GM18868 (cell line): Measurements from ENCODE around the gene PRRT2.

Source experiments
- ATAC-seq: cut with Tn5 transposase; IDR thresholded peaks from one replicate; pipeline ENCODE4 v1.9.1; 2021; ENCODE audit warnings: mild to moderate bottlenecking, moderate library complexity; ENCODE audit not compliant: unreplicated experiment

The PRRT2 gene

DNA sequence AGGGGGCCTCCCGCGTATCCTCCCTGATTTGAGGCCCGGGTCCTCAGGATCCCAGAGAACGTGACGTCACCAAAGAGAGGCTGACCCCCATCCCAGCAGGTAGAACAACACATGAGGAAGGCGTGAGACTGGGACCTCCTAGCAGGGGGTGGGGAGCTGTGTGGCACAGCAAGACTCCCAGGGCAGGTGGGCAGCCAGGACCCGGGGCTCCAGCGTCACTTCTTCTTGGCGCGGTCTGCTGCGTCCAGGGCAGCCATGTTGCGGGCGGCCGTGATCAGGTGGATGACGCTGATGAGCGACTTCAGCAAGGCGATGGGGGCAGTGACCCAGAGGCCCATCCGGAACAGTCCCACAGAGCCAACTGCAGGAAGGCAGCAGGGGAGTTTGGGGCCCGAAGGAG, 47.0 kb downstream of the PRRT2 start:
- ATAC-seq: no peak

DNA sequence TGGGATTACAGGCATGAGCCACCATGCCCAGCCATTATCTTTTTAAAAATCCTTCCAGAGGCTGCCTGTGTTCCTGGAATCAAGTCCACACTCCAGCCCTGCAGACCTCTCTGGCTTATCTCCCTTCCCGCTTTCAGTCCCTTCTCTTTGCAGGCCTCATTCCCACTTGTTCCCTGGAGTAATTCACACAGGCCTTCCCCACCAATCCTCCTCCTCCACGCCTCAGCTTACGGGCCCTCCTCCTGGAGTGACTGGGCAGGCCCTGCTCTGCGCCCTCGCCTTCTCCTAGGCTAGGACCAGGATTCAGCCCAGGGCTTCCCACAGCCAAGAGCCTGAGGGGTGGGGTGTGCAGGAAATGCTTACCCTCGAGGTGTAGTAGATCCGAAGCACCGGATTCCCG, 48.2 kb downstream of the PRRT2 start:
- ATAC-seq: no peak

DNA sequence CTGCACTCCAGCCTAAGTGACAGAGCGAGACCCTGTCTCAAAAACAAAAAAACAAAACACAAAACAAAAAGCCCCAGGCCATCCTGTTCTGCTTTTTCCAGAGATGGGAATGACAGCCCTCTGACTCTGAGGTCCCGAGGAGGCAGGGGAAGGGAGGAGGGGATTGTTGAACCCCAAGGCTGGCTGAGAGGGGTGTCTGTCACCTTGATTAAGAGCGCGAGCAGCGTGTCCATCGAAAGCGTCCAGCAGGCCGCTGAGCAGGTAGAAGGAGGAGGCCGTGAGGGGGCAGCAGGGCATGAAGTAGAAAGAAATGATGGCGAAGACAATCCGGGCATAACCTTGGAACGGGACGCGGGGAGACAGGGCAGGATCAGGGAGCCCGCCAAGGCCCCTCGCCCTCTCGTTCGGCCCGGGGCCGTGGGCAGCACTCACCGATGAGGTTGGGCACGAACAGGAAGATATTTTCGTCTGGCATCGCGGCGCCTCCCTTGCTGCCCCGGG, 50.4 kb downstream of the PRRT2 start:
- ATAC-seq: no peak

DNA sequence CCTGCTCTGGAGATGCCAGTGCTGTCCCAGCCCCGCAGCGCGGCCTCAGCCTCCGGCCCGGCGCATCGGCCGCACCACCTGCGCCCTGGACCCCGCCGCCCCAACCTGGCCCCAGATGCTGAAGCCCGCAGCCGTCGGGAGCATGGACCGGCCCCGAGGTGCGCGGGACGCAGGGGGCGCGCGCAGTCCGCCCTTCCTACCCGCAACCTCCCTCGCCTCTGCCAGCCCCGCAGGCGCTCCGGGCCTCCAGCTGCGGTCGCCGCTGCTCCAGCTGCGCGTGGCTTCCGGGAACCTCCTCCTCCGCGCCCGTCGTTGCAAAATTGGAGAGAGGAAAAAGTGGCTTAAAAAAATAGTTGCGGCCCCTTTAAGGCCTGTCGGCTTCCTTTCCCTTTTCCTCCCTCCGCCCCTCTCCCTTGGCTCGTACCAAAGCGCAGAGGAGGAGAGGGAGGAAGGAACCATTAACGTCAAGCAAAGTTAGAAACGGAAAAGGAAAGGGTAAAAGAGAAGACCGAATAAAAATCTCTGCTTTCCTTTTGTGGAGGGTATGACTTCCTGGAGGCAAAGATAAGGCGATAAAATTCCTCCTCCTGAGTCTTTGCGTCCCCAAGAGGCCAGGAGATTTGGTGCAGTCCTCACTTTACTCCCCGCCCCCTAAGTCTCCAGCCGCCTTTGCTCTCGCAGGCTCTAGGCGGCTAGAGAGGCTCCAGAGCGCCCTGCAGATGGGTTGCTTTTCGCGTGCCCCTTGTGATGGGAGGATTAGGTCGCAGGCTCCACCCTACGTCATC, 51.1 kb downstream of the PRRT2 start, which contains the start of gene CDIPT:
Gene CDIPT (minus strand): TSS at position 343 of the 785 bp plus-strand sequence. CDS start 369 bp downstream, outside the sequence.
- ATAC-seq: peak; percentile 95

DNA sequence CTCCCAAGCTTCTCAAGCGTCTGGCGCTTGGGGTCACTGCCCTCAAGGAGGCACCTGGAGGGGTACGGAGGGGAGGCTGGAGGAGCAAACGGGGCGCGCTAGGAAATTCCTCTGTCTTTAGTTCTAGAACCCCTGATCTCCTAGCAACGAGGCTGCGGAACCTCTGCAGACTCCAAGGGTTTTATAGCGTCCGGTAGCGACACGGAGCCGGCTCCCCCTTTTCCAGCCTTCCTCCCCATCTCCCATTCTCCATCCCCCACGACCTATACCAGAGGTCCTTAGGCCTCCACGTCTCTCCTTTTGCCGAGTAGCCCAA, 51.6 kb downstream of the PRRT2 start:
- ATAC-seq: no peak

DNA sequence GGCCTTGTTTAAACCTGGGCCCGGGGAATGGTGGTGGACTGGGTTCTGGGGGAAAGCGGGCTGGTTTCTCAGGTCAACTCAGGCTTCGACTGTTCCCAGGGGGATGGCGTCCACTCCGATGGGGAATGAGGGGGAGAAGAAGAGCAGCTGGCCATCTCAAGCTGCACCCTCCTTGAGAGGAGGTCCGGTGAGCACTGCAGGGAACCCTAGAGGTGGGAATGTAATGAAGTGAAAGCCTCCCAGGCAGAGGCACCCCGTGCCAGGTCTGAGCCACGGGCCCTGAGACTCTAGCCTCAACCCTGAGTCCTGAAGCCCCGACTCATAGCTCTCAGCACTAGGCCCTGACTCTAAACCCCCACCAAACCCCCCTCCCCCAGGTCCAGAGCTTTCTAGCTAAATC, 52.2 kb downstream of the PRRT2 start:
- no peak for ATAC-seq
